ENCODE measurements around the gene DYNLRB2. TPM values are rescaled to one million over a fixed set of nuclear protein-coding genes. Genes with fewer than 3 reads are reported as not detected.

DYNLRB2 gene
- total and polyA plus RNA-seq, 2 of the 13 experiments (the other 11 are each of a cell fraction or from before 2014, with no cell fraction given), result not detected

DNA sequence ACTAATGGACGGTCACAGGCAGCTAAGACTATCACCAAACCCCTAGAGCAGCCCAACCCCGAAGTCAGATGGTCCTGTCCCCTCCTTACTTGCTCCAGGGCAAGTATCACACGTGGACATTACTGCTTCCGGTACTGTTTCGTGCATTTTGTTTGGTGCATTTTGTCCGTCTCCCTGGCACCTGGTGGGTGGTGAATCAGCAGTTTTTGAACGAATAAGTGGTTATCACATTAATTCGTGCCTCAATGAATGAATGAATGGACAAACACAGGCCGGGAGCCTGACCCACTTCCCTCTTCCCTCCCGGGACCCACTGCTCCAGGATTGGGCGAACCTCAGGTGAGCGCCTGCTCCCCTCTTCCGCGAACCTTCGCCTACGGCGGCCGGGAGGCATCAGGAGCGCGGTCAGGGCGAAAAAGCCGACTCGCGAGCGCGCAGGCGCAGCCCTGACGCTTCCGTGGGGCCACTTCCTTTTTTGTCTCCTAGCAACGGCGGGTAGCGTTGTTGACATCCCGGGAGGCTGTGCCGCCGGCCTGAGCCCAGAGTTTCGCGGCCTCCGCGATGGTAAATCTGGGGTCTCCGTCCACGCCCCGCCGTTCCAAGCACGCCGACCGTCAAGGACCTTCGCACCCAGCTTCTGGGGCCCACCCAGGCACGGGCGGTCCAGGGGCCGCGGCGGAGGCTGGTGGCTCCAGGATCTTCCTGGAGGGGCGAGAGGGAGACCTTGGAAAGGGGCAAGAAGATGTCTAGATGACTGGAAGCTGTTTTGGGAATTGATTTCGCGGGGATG, at the start of gene DYNLRB2 (continued):
- TF ChIP-seq, protein P1, sequence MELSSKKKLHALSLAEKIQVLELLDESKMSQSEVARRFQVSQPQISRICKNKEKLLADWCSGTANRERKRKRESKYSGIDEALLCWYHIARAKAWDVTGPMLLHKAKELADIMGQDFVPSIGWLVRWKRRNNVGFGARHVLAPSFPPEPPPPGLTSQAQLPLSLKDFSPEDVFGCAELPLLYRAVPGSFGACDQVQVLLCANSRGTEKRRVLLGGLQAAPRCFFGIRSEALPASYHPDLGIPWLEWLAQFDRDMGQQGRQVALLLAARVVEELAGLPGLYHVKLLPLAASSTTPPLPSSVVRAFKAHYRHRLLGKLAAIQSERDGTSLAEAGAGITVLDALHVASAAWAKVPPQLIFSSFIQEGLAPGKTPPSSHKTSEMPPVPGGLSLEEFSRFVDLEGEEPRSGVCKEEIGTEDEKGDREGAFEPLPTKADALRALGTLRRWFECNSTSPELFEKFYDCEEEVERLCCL (CRISPR knock-in tag; IDR thresholded peaks at IDR 0.05; ENCODE audit: borderline replicate concordance), result no peak; the same call in 1 of the 2 replicates
- no peak for TF ChIP-seq GLI4 (CRISPR knock-in tag; IDR thresholded peaks at IDR 0.05; ENCODE audit: borderline replicate concordance)
- peak; percentile 22; the same call in 1 of the 2 replicates for TF ChIP-seq HCFC1 (IDR thresholded peaks at IDR 0.05; ENCODE audit: low read depth, low read length)
- peak; percentile 68; the same call in 1 of the 2 replicates for TF ChIP-seq ZNF746 (CRISPR knock-in tag; IDR thresholded peaks at IDR 0.05)
- TF ChIP-seq, protein P2, sequence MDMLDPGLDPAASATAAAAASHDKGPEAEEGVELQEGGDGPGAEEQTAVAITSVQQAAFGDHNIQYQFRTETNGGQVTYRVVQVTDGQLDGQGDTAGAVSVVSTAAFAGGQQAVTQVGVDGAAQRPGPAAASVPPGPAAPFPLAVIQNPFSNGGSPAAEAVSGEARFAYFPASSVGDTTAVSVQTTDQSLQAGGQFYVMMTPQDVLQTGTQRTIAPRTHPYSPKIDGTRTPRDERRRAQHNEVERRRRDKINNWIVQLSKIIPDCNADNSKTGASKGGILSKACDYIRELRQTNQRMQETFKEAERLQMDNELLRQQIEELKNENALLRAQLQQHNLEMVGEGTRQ (IDR thresholded peaks at IDR 0.05; ENCODE audit: low read depth, low read length), result no peak
- TF ChIP-seq, protein P2 (CRISPR knock-in tag; IDR thresholded peaks at IDR 0.05; ENCODE audit: borderline replicate concordance), result 0 out of 2 replicates have a peak, but pooled peaks have one; percentile 10
- TF ChIP-seq FOXM1 (CRISPR knock-in tag; IDR thresholded peaks at IDR 0.05), result no peak
- TF ChIP-seq RCOR2 (CRISPR knock-in tag; IDR thresholded peaks at IDR 0.05), result no peak
- no peak for TF ChIP-seq JUND (CRISPR knock-in tag; IDR thresholded peaks at IDR 0.05)
- TF ChIP-seq ZNF788 (CRISPR knock-in tag; IDR thresholded peaks at IDR 0.05; ENCODE audit: borderline replicate concordance), result peak; percentile 81; the same call in 1 of the 2 replicates
- peak; percentile 66; the same call in 1 of the 2 replicates for TF ChIP-seq AHR (CRISPR knock-in tag; IDR thresholded peaks at IDR 0.05)
- peak; percentile 64; the same call in 1 of the 2 replicates for TF ChIP-seq ZNF205 (CRISPR knock-in tag; IDR thresholded peaks at IDR 0.05)
- peak; percentile 73 for TF ChIP-seq ISL2 (CRISPR knock-in tag; IDR thresholded peaks at IDR 0.05)
- no peak for TF ChIP-seq ZNF674 (CRISPR knock-in tag; IDR thresholded peaks at IDR 0.05; ENCODE audit: low read depth)
- TF ChIP-seq MAZ (IDR thresholded peaks at IDR 0.05; ENCODE audit: borderline replicate concordance, low read depth, low read length), result peak; percentile 60; the same call in 1 of the 2 replicates
- TF ChIP-seq MAZ (CRISPR knock-in tag; IDR thresholded peaks at IDR 0.05; ENCODE audit: low read depth), result peak; percentile 48
- no peak for TF ChIP-seq ZNF44 (CRISPR knock-in tag; IDR thresholded peaks at IDR 0.05)
- TF ChIP-seq RBM22 (optimal IDR thresholded peaks at IDR 0.05; ENCODE audit: low read length), result no peak
- 0 out of 2 replicates have a peak, but pooled peaks have one; percentile 26 for TF ChIP-seq ZNF451 (CRISPR knock-in tag; IDR thresholded peaks at IDR 0.05)
- peak; percentile 98 for TF ChIP-seq FOXK1 (CRISPR knock-in tag; IDR thresholded peaks at IDR 0.05; ENCODE audit: borderline replicate concordance, low read depth)
- TF ChIP-seq ZNF34 (CRISPR knock-in tag; IDR thresholded peaks at IDR 0.05; ENCODE audit: borderline replicate concordance), result peak; percentile 59; the same call in 1 of the 2 replicates
- no peak for TF ChIP-seq ZNF138 (CRISPR knock-in tag; IDR thresholded peaks at IDR 0.05; ENCODE audit: low read depth)
- TF ChIP-seq MBD4 (IDR thresholded peaks at IDR 0.05; ENCODE audit: borderline replicate concordance, low read length), result no peak
- 0 out of 2 replicates have a peak, but pooled peaks have one; percentile 20 for TF ChIP-seq ZKSCAN5 (CRISPR knock-in tag; IDR thresholded peaks at IDR 0.05)
- TF ChIP-seq ZNF230 (CRISPR knock-in tag; IDR thresholded peaks at IDR 0.05), result peak; percentile 95
- no peak for TF ChIP-seq SOX6 (IDR thresholded peaks at IDR 0.05)
- TF ChIP-seq SOX6 (CRISPR knock-in tag; IDR thresholded peaks at IDR 0.05), result peak; percentile 69

Measured in HepG2 (cell line).